Spleen (tissue), 11 donors: ENCODE results near the gene LCT. TPM values are rescaled to one million over a fixed set of nuclear protein-coding genes. Genes with fewer than 3 reads are reported as not detected.

Experiments
- DNase-seq: peaks from one replicate; pipeline ENCODE4 v3.0.0-alpha.2; 2020
- H3K27ac ChIP-seq, 8 donors: fragments of 200-600 bp; sonication (generic) in 7 of 8; 1 replicate in 4 of 8; 2 replicates in 4 of 8; pipeline versions ENCODE4 v1.5.0 to v1.8.0; 2016 to 2021; ENCODE audit warnings: inconsistent platforms in 4 of 8, mild to moderate bottlenecking in 4 of 8, moderate library complexity in 1 of 8
- H3K27me3 ChIP-seq, 7 donors: fragments of 200-600 bp; sonication (generic) in 6 of 7; replicated peaks in 1 of 7; 1 replicate in 4 of 7; 2 replicates in 3 of 7; pipeline versions ENCODE4 v1.5.0 to v1.8.0; 2016 to 2021; ENCODE audit warnings: inconsistent platforms in 3 of 7, mild to moderate bottlenecking in 1 of 7
- H3K36me3 ChIP-seq, 6 donors: fragments of 200-600 bp; sonication (generic) in 5 of 6; 1 replicate in 4 of 6; 2 replicates in 2 of 6; pipeline versions ENCODE4 v1.5.0 to v1.8.0; 2016 to 2021; ENCODE audit warnings: inconsistent platforms in 2 of 6
- H3K4me1 ChIP-seq, 6 donors: fragments of 200-600 bp; sonication (generic) in 5 of 6; 1 replicate in 3 of 6; 2 replicates in 3 of 6; pipeline versions ENCODE4 v1.5.0 to v1.8.0; 2016 to 2021; ENCODE audit warnings: inconsistent platforms in 3 of 6
- H3K4me3 ChIP-seq, 8 donors: fragments of 200-600 bp; sonication (generic) in 7 of 8; 1 replicate in 4 of 8; 2 replicates in 4 of 8; pipeline versions ENCODE4 v1.5.0 to v1.8.0; 2016 to 2021; ENCODE audit warnings: inconsistent platforms in 4 of 8, mild to moderate bottlenecking in 4 of 8, moderate library complexity in 2 of 8
- H3K9me3 ChIP-seq, 8 donors: fragments of 200-600 bp; sonication (generic) in 7 of 8; 1 replicate in 4 of 8; 2 replicates in 4 of 8; pipeline versions ENCODE4 v1.5.0 to v1.8.0; 2016 to 2021; ENCODE audit warnings: inconsistent platforms in 4 of 8
- POLR2A ChIP-seq, 3 donors: fragments of 450-650 bp; IDR thresholded peaks; one replicate each; pipeline ENCODE4 v1.5.1; 2017; ENCODE audit warnings: antibody characterized with exemption in 3 of 3, mild to moderate bottlenecking in 1 of 3
- POLR2AphosphoS5 ChIP-seq, 3 donors: sonication (generic); formaldehyde crosslinking; IDR thresholded peaks; one replicate each; pipeline ENCODE4 v1.5.1; 2017; ENCODE audit warnings: antibody characterized with exemption in 3 of 3
- WGBS, 5 donors: extraction: QIAGEN DNeasy Blood & Tissue Kit in 3 of 5; methylation state at CpG; one replicate each; pipeline versions ENCODE4 v1.1.5 to v1.1.7; 2013 to 2018; 5-methylcytosine and 5-hydroxymethylcytosine counted together
- intact Hi-C: fragments of 100-400 bp; cut with DNase I; formaldehyde crosslinking; loops from one replicate; pipeline ENCODE4 v1.15.0; 2023; ENCODE audit warnings: low total_unique reads
- polyA plus RNA-seq, 3 donors: library from polyadenylated mRNA; stranded (reverse); fragments of 200-250 nt; gene quantifications; one replicate each; pipeline ENCODE4 v1.2.1, GENCODE V29; 2013
- total RNA-seq, 7 donors: library from RNA; depleted of rRNA in 3 of 7; stranded (reverse); fragments of >200 nt in 3 of 7; fragmentation: NEBNext Ultra II Directional in 4 of 7; extraction: Animal tissue kit (Norgen Biotek cat#: 25700) in 4 of 7; gene quantifications; one replicate each; pipeline versions ENCODE4 v1.1.0 to v1.2.1, GENCODE V29; 2016 to 2021
- TF ChIP-seq, protein P1 (sequence below), 11 experiments: fragments of 200-600 bp in 7 of 11; fragments of 450-650 bp in 4 of 11; sonication (generic) in 4 of 11; IDR thresholded peaks in 8 of 11; conservative IDR thresholded peaks in 3 of 11; 1 replicate in 7 of 11; 2 replicates in 4 of 11; pipeline versions ENCODE4 v1.4.0 to v1.8.0; 2016 to 2021; ENCODE audit warnings: antibody characterized with exemption in 11 of 11, inconsistent platforms in 4 of 11, mild to moderate bottlenecking in 1 of 11
- donor health status: healthy with polysubstance abuse.
- donor health status: DM: no; HTN: no; CAD: no; lungs with moderate emphysema.
- donor health status: DM: no; HTN: no; CAD: no.
- donor health status: Bipolar disorder and iron deficiency.
- donor health status: healthy.
- donor health status: DM: no; HTN: no; CAD: no.
- donor health status: DM: yes; HTN: yes; CAD: no.

LCT gene
- total and polyA plus RNA-seq, 10 donors: 0.02 to 0.19 (median 0.06) TPM; not detected in 3

GRCh38 chr2:135843671-135844070 lies 6.7 kb upstream of the LCT start:
- no peak for DNase-seq
- WGBS, 5 donors: 90 to 99% (median 96%) methylated on average over 3 of the region's 3 CpGs

GRCh38 chr2:135840601-135841000 lies 3.6 kb upstream of the LCT start:
- Histone ChIP-seq H3K9me3 (no peaks in the 10 kb centered on the region), H3K27ac (peak overlapping the region in 3 of 8 donors; percentile 29 to 47 (median 41)), H3K27me3 (no peaks in the 10 kb centered on the region), H3K36me3 (peaks cover 0 to 57% (median 18%) of the 10 kb centered on the region in 6 donors), H3K4me3 (no peak overlapping the region), H3K4me1 (peaks cover 0 to 18% (median 9%) of the 10 kb centered on the region in 6 donors)
- intact Hi-C loops: no loop called here
- TF ChIP-seq, protein P1, sequence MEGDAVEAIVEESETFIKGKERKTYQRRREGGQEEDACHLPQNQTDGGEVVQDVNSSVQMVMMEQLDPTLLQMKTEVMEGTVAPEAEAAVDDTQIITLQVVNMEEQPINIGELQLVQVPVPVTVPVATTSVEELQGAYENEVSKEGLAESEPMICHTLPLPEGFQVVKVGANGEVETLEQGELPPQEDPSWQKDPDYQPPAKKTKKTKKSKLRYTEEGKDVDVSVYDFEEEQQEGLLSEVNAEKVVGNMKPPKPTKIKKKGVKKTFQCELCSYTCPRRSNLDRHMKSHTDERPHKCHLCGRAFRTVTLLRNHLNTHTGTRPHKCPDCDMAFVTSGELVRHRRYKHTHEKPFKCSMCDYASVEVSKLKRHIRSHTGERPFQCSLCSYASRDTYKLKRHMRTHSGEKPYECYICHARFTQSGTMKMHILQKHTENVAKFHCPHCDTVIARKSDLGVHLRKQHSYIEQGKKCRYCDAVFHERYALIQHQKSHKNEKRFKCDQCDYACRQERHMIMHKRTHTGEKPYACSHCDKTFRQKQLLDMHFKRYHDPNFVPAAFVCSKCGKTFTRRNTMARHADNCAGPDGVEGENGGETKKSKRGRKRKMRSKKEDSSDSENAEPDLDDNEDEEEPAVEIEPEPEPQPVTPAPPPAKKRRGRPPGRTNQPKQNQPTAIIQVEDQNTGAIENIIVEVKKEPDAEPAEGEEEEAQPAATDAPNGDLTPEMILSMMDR (IDR thresholded peaks at IDR 0.05 in 8 of 11, conservative IDR thresholded peaks at IDR 0.05 in 3 of 11): no peak
- TF ChIP-seq POLR2A (IDR thresholded peaks at IDR 0.05): no peak
- TF ChIP-seq POLR2AphosphoS5 (IDR thresholded peaks at IDR 0.05): no peak
- 39 to 64% (median 55%) methylated on average over 2 of the region's 2 CpGs for WGBS, 5 donors
- DNase-seq: no peak

More at GRCh38 chr2:135843671-135844070, 6.7 kb upstream of the LCT start:
- H3K27ac ChIP-seq: no peak overlapping the region
- H3K4me1 ChIP-seq: peaks cover 0 to 18% (median 9%) of the 10 kb centered on the region in 6 donors
- peaks cover 0 to 88% (median 35%) of the 10 kb centered on the region in 6 donors for H3K36me3 ChIP-seq
- intact Hi-C loops: no loop called here
- H3K9me3 ChIP-seq: no peaks in the 10 kb centered on the region
- no peak overlapping the region for H3K4me3 ChIP-seq
- TF ChIP-seq POLR2AphosphoS5 (IDR thresholded peaks at IDR 0.05): no peak
- TF ChIP-seq, protein P1 (IDR thresholded peaks at IDR 0.05 in 8 of 11, conservative IDR thresholded peaks at IDR 0.05 in 3 of 11): no peak
- no peak for TF ChIP-seq POLR2A (IDR thresholded peaks at IDR 0.05)
- H3K27me3 ChIP-seq: no peaks in the 10 kb centered on the region

- intact Hi-C loops: no loop called here
- no peak for DNase-seq
- Histone ChIP-seq H3K27ac (peak overlapping the region in 2 of 8 donors; percentile 5 to 14), H3K4me1 (peaks cover 0 to 18% (median 9%) of the 10 kb centered on the region in 6 donors), H3K36me3 (peaks cover 0 to 49% (median 13%) of the 10 kb centered on the region in 6 donors), H3K27me3 (no peaks in the 10 kb centered on the region), H3K9me3 (no peaks in the 10 kb centered on the region), H3K4me3 (no peak overlapping the region)
- WGBS, 5 donors: 46 to 57% (median 53%) methylated on average over 2 of the region's 2 CpGs
- TF ChIP-seq POLR2AphosphoS5 (IDR thresholded peaks at IDR 0.05) (no peak), POLR2A (IDR thresholded peaks at IDR 0.05) (no peak)
- TF ChIP-seq, protein P1 (IDR thresholded peaks at IDR 0.05 in 8 of 11, conservative IDR thresholded peaks at IDR 0.05 in 3 of 11): no peak
Observed at GRCh38 chr2:135839713-135840112, 2.7 kb upstream of the LCT start.

DNA sequence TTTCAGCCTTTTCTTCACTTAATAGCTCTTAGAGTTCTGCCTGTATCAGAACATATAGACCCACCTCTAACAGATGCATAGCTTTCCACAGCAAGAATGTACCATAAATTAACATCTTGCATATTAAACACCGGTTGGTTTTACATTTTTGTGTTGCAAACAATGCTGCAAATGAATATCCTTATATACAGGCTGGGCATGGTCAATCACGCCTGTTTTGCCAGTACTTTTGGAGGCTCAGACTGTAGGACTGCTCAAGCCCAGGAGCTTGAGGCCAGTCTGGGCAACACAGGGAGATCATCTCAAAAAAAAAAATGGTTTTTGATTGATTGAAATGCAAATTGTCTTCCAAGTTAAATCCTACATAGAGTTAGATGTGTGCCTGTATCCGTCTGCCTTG lies 1.5 kb upstream of the LCT start:
- intact Hi-C loops: no loop called here
- H3K27ac ChIP-seq: no peak overlapping the region
- DNase-seq: no peak
- no peaks in the 10 kb centered on the region for H3K9me3 ChIP-seq
- no peaks in the 10 kb centered on the region for H3K27me3 ChIP-seq
- H3K4me3 ChIP-seq: no peak overlapping the region
- TF ChIP-seq, protein P1 (IDR thresholded peaks at IDR 0.05 in 8 of 11, conservative IDR thresholded peaks at IDR 0.05 in 3 of 11): no peak
- no peak for TF ChIP-seq POLR2A (IDR thresholded peaks at IDR 0.05)
- TF ChIP-seq POLR2AphosphoS5 (IDR thresholded peaks at IDR 0.05): no peak
- 88 to 97% (median 94%) methylated on average over 3 of the region's 3 CpGs for WGBS, 5 donors
- H3K4me1 ChIP-seq: peaks cover 0 to 18% (median 9%) of the 10 kb centered on the region in 6 donors
- H3K36me3 ChIP-seq: peaks cover 0 to 36% (median 6%) of the 10 kb centered on the region in 6 donors
